K562 (cell line): ENCODE data around the gene NTRK1. TPM values are rescaled to one million over a fixed set of nuclear protein-coding genes. Genes with fewer than 3 reads are reported as not detected.
A peak's percentile ranks its signal among the peaks of the same experiment; 100 is the strongest.

Experiments
- ATAC-seq: fragments of 200-7000 bp; cut with Tn5 transposase; 3 replicates; pipeline ENCODE4 v1.9.1; 2020; ENCODE audit warnings: moderate library complexity
- BruUV-seq: library from RNA; stranded (reverse); fragments of 400-500 nt; replicated peaks from 2 replicates; lab custom pipeline; 2021; lab: Mats Ljungman, UMichigan
- CTCF ChIA-PET: fragments of 300-600 bp; formaldehyde crosslinking; extraction: SDS; loops from one replicate; lab custom pipeline; 2021; ENCODE audit warnings: low intra/inter-chr PET ratio; lab: Yijun Ruan, JAX
- POLR2A ChIA-PET: fragments of 300-600, 350-650 bp; sonication (Branson Sonifier 250); formaldehyde crosslinking; extraction: SDS; loops from one replicate; lab custom pipeline; 2021; ENCODE audit warnings: antibody characterized with exemption, inconsistent platforms; lab: Yijun Ruan, JAX
- DNase-seq, 4 experiments: peaks; one replicate each; pipeline versions ENCODE4 v3.0.0 to v3.0.0-alpha.2; 2011 to 2018; ENCODE audit warnings: low spot score in 3 of 4, mixed read lengths in 3 of 4; ENCODE audit errors: extremely low read depth in 1 of 4
- FAIRE-seq: peaks from 2 replicates; lab custom pipeline; 2011; peaks lifted over from hg19 to GRCh38; lab: Jason Lieb, UNC
- H2AFZ ChIP-seq: 2 replicates; pipeline ENCODE4 v1.6.0; 2011; ENCODE audit warnings: low read depth, low read length, control low read depth, inconsistent platforms
- H3K27ac ChIP-seq: fragments of 200-600 bp; 3 replicates; pipeline ENCODE4 v1.8.0; 2011; ENCODE audit warnings: low read depth, mild to moderate bottlenecking, control low read depth, inconsistent platforms, low read length, moderate library complexity, mixed read lengths; ENCODE audit errors: extremely low read depth
- H3K27me3 ChIP-seq, 2 experiments: fragments of 300-600 bp in 1 of 2; 2 replicates in 1 of 2; 3 replicates in 1 of 2; pipeline versions ENCODE4 v1.6.0 to v1.8.0; 2011; ENCODE audit warnings: inconsistent platforms in 2 of 2, low read length in 2 of 2, mild to moderate bottlenecking in 1 of 2, mixed read lengths in 1 of 2, moderate library complexity in 1 of 2; ENCODE audit not compliant: control insufficient read depth in 2 of 2, insufficient read depth in 2 of 2
- H3K36me3 ChIP-seq: fragments of 300-600 bp; 3 replicates; pipeline ENCODE4 v1.8.0; 2011; ENCODE audit warnings: mild to moderate bottlenecking, low read length, inconsistent platforms; ENCODE audit not compliant: control insufficient read depth, insufficient read depth
- H3K4me1 ChIP-seq, 2 experiments: fragments of 200-600 bp in 1 of 2; replicated peaks in 1 of 2; 2 replicates in 1 of 2; 3 replicates in 1 of 2; pipeline versions ENCODE4 v1.5.1 to v1.8.0; 2011; ENCODE audit warnings: inconsistent platforms in 2 of 2, low read length in 2 of 2, mild to moderate bottlenecking in 1 of 2, mixed read lengths in 1 of 2, moderate library complexity in 1 of 2; ENCODE audit not compliant: control insufficient read depth in 2 of 2, insufficient read depth in 2 of 2
- H3K4me2 ChIP-seq: 2 replicates; pipeline ENCODE4 v1.6.1; 2011; ENCODE audit warnings: low read length, control low read depth, inconsistent platforms, mixed read lengths; ENCODE audit not compliant: insufficient read depth
- H3K4me3 ChIP-seq: fragments of 200-600 bp; sonication (generic), shearing (Covaris generic); 2 replicates; pipeline ENCODE4 v1.5.1; 2016; ENCODE audit warnings: control low read depth, inconsistent platforms
- H3K79me2 ChIP-seq: fragments of 200-600 bp; 3 replicates; pipeline ENCODE4 v1.8.0; 2011; ENCODE audit warnings: low read length, inconsistent platforms; ENCODE audit not compliant: control insufficient read depth, insufficient read depth
- H3K9ac ChIP-seq, 2 experiments: 2 replicates each; pipeline versions ENCODE4 v1.6.0 to v1.6.1; 2011; ENCODE audit warnings: low read depth in 2 of 2, low read length in 2 of 2, control low read depth in 1 of 2, inconsistent platforms in 1 of 2, mild to moderate bottlenecking in 1 of 2, mixed read lengths in 1 of 2; ENCODE audit not compliant: insufficient read depth in 1 of 2
- H3K9me1 ChIP-seq: one replicate; pipeline ENCODE4 v1.6.0; 2011; ENCODE audit warnings: inconsistent platforms, mild to moderate bottlenecking, low read length, moderate library complexity; ENCODE audit not compliant: control insufficient read depth, insufficient read depth
- H3K9me3 ChIP-seq: replicated peaks from 2 replicates; pipeline ENCODE4 v1.5.1; 2011; ENCODE audit warnings: low read depth, low read length, inconsistent platforms; ENCODE audit not compliant: control insufficient read depth, insufficient read depth
- H4K20me1 ChIP-seq: replicated peaks from 2 replicates; pipeline ENCODE4 v1.6.1; 2011; ENCODE audit warnings: low read length, inconsistent platforms, mixed read lengths; ENCODE audit not compliant: control insufficient read depth, insufficient read depth
- ARNT ChIP-seq, 2 experiments: fragments of 450-650 bp; IDR thresholded peaks; 2 replicates each; pipeline ENCODE4 v1.6.1; 2016; ENCODE audit warnings: mild to moderate bottlenecking in 1 of 2
- DPF2 ChIP-seq: fragments of 450-650 bp; IDR thresholded peaks from 2 replicates; pipeline ENCODE4 v1.6.1; 2016
- FOXP1 ChIP-seq: sonication (generic); formaldehyde crosslinking; IDR thresholded peaks from 2 replicates; pipeline ENCODE4 v1.8.0; 2022; ENCODE audit warnings: mild to moderate bottlenecking, missing genetic modification reagents
- MEF2D ChIP-seq: conservative IDR thresholded peaks from 2 replicates; pipeline ENCODE4 v1.6.1; 2016; ENCODE audit warnings: low read depth, missing genetic modification characterization, missing compliant biosample characterization
- STAT5B ChIP-seq: fragments of 250-450 bp; sonication (Bioruptor Pico); IDR thresholded peaks from 2 replicates; pipeline ENCODE4 v1.8.0; 2021; ENCODE audit warnings: mild to moderate bottlenecking, inconsistent platforms
- TGIF2 ChIP-seq: sonication (generic); formaldehyde crosslinking; IDR thresholded peaks from 2 replicates; pipeline ENCODE4 v1.8.1; 2022; ENCODE audit warnings: mild to moderate bottlenecking, missing genetic modification reagents, moderate library complexity
- XRCC5 ChIP-seq: fragments of 200-400 bp; formaldehyde crosslinking; IDR thresholded peaks from 2 replicates; pipeline ENCODE4 v1.6.1; 2017; ENCODE audit warnings: low read depth, mild to moderate bottlenecking, low read length
- ZBTB7A ChIP-seq: IDR thresholded peaks from 2 replicates; pipeline ENCODE4 v1.6.1; 2011; ENCODE audit warnings: low read depth, mild to moderate bottlenecking, low read length, moderate library complexity, borderline replicate concordance; ENCODE audit not compliant: control insufficient read depth
- ZFP91 ChIP-seq: sonication (generic); formaldehyde crosslinking; IDR thresholded peaks from 2 replicates; pipeline ENCODE4 v1.8.0; 2022; ENCODE audit warnings: mild to moderate bottlenecking, missing genetic modification reagents
- ZNF263 ChIP-seq: sonication (generic); formaldehyde crosslinking; IDR thresholded peaks from 2 replicates; pipeline ENCODE4 v1.8.0; 2022; ENCODE audit warnings: mild to moderate bottlenecking, missing genetic modification reagents, borderline replicate concordance
- ZNF324 ChIP-seq: fragments of 250-450 bp; sonication (Bioruptor Pico); IDR thresholded peaks from 2 replicates; pipeline ENCODE4 v1.4.0; 2020; ENCODE audit warnings: mild to moderate bottlenecking
- ZNF75A ChIP-seq: fragments of 450-650 bp; formaldehyde crosslinking; IDR thresholded peaks from 2 replicates; pipeline ENCODE4 v1.4.0; 2020; ENCODE audit warnings: mild to moderate bottlenecking
- WGBS: fragments of 100-300 bp; shearing (Covaris generic); methylation state at CpG from one replicate; pipeline ENCODE4 v1.1.6; 2016; ENCODE audit warnings: low coverage, mixed read lengths; ENCODE audit not compliant: insufficient coverage; ENCODE audit errors: missing lambda C conversion rate; 5-methylcytosine and 5-hydroxymethylcytosine counted together
- in situ Hi-C: fragments of 300-500 bp; cut with MboI; formaldehyde crosslinking; loops from 4 replicates; pipeline ENCODE4 v1.15.0; 2018; ENCODE audit warnings: inconsistent platforms, mixed read lengths
- intact Hi-C: fragments of 100-400 bp; cut with micrococcal nuclease; formaldehyde crosslinking; loops from 2 replicates; pipeline ENCODE4 v1.14.2; 2022
- polyA plus RNA-seq, 8 experiments: library from polyadenylated mRNA; depleted of rRNA in 4 of 8; stranded (reverse) in 5 of 8; unstranded in 3 of 8; fragments of >200 nt; fragmentation: Nextera tagmentation in 2 of 8; fragmentation: Illumina TruSeq in 1 of 8; extraction: Ambion mirVana in 2 of 8; extraction: Trizol in 1 of 8; gene quantifications; 2 replicates each; pipeline versions ENCODE4 v1.2.1 to v1.2.3, GENCODE V29; 2011 to 2014; ENCODE audit warnings: inconsistent platforms in 1 of 8, missing spikeins in 1 of 8
- total RNA-seq, 7 experiments: library from RNA; depleted of rRNA in 6 of 7; stranded (reverse); fragments of >200 nt in 6 of 7; fragmentation: Illumina TruSeq in 2 of 7; extraction: Trizol in 2 of 7; gene quantifications; 2 replicates each; pipeline versions ENCODE4 v1.2.1 to v1.2.3, GENCODE V29; 2011 to 2021; ENCODE audit warnings: low replicate concordance in 1 of 7

NTRK1 gene
- total and polyA plus RNA-seq, 9 of the 15 experiments (the other 6 are each of a cell fraction or from before 2014, with no cell fraction given): 0.46 to 30.0 (median 7.9) TPM

GRCh38 chr1:156882543-156882942 lies 21.9 kb downstream of the NTRK1 start (continued):
- no peak for TF ChIP-seq ZFP91 (CRISPR knock-in tag)
- no peak for TF ChIP-seq FOXP1 (CRISPR knock-in tag)
- TF ChIP-seq ZNF75A (CRISPR knock-in tag): no peak
- TF ChIP-seq ARNT (IDR thresholded peaks at IDR 0.05): no peak
- no peak for TF ChIP-seq XRCC5
- TF ChIP-seq MEF2D (tag): 0 out of 2 replicates have a peak, but pooled peaks have one; percentile 52
- TF ChIP-seq ZNF263 (CRISPR knock-in tag): peak; percentile 20; the same call in 1 of the 2 replicates
- no peak for TF ChIP-seq TGIF2
- peak; percentile 45; the same call in 1 of the 2 replicates for TF ChIP-seq DPF2
- TF ChIP-seq STAT5B: no peak
- TF ChIP-seq, all 486 proteins: peak for 50

- ATAC-seq: no peak
- POLR2A ChIA-PET: interaction anchor here (0.6 to 2.1 kb wide), 5 partner anchors 11 to 111 kb away, joined by 3 to 7 read pairs (median 3); no protein-coding TSS in a partner anchor
- no TSS peak for BruUV-seq
These were observed 23.3 kb downstream of the NTRK1 start for GRCh38 chr1:156883919-156884318.

More at GRCh38 chr1:156883919-156884318, 23.3 kb downstream of the NTRK1 start:
- Histone ChIP-seq H2AFZ (no peak overlapping the region), H3K9me3 (no peaks in the 10 kb centered on the region), H4K20me1 (no peaks in the 10 kb centered on the region), H3K36me3 (no peaks in the 10 kb centered on the region), H3K9me1 (no peaks in the 10 kb centered on the region), H3K4me2 (no peak overlapping the region), H3K79me2 (no peaks in the 10 kb centered on the region), H3K4me1 (peaks cover 14 to 19% of the 10 kb centered on the region in 2 experiments; a peak in 4 of 5 replicates), H3K4me3 (no peak overlapping the region), H3K9ac (no peak overlapping the region), H3K27me3 (no peaks in the 10 kb centered on the region), H3K27ac (no peak overlapping the region; the same call in 2 of the 3 replicates)
- CTCF ChIA-PET: no interaction called here
- FAIRE-seq (no peak), DNase-seq (no peak)
- intact Hi-C loops: no loop called here
- in situ Hi-C loops: no loop called here
- WGBS: 48% methylated on average over 7 of the region's 7 CpGs
- TF ChIP-seq ZNF324 (CRISPR knock-in tag): no peak
- TF ChIP-seq STAT5B: no peak
- 0 out of 2 replicates have a peak, but pooled peaks have one; percentile 29 for TF ChIP-seq ZBTB7A
